Tibial nerve (tissue), 4 donors: ENCODE measurements around the gene POU2F2. TPM values are rescaled to one million over a fixed set of nuclear protein-coding genes. Genes with fewer than 3 reads are reported as not detected.

Source experiments
- DNase-seq, 2 donors: peaks; one replicate each; pipeline ENCODE4 v3.0.0-alpha.2; 2019; ENCODE audit warnings: low spot score in 2 of 2
- H3K27ac ChIP-seq, 4 donors: fragments of 200-600 bp; sonication (generic) in 3 of 4; one replicate each; pipeline ENCODE4 v1.5.1; 2017 to 2019; ENCODE audit warnings: mild to moderate bottlenecking in 1 of 4
- H3K27me3 ChIP-seq, 2 donors: fragments of 200-600 bp; sonication (generic) in 1 of 2; one replicate each; pipeline versions ENCODE4 v1.5.1 to v1.6.0; 2017 to 2019
- H3K36me3 ChIP-seq, 3 donors: fragments of 200-600 bp; sonication (generic); one replicate each; pipeline ENCODE4 v1.5.1; 2018 to 2019
- H3K4me1 ChIP-seq, 4 donors: fragments of 200-600 bp; sonication (generic) in 3 of 4; one replicate each; pipeline ENCODE4 v1.5.1; 2017 to 2019
- H3K4me3 ChIP-seq, 4 donors: fragments of 200-600 bp; sonication (generic) in 3 of 4; one replicate each; pipeline ENCODE4 v1.5.1; 2017 to 2019; ENCODE audit warnings: mild to moderate bottlenecking in 1 of 4, moderate library complexity in 1 of 4
- H3K9me3 ChIP-seq, 4 donors: fragments of 200-600 bp; sonication (generic) in 3 of 4; one replicate each; pipeline ENCODE4 v1.5.1; 2017 to 2019
- EP300 ChIP-seq, 2 donors: sonication (generic); formaldehyde crosslinking; IDR thresholded peaks; one replicate each; pipeline ENCODE4 v1.6.1; 2017; ENCODE audit warnings: antibody characterized with exemption in 2 of 2, mild to moderate bottlenecking in 1 of 2
- POLR2A ChIP-seq, 2 donors: fragments of 450-650 bp; IDR thresholded peaks; one replicate each; pipeline ENCODE4 v1.6.1; 2017; ENCODE audit warnings: antibody characterized with exemption in 2 of 2, mild to moderate bottlenecking in 2 of 2, moderate library complexity in 2 of 2
- WGBS, 2 donors: methylation state at CpG; one replicate each; pipeline ENCODE4 v1.1.5; 2018; 5-methylcytosine and 5-hydroxymethylcytosine counted together
- total RNA-seq, 4 donors: library from RNA; depleted of rRNA; stranded (reverse); fragments of >200 nt; gene quantifications; one replicate each; pipeline ENCODE4 v1.1.0, GENCODE V29; 2016
- TF ChIP-seq, protein P1 (sequence below), 5 experiments: fragments of 200-600 bp in 3 of 5; fragments of 450-650 bp in 2 of 5; sonication (generic) in 3 of 5; IDR thresholded peaks; one replicate each; pipeline ENCODE4 v1.5.1; 2016 to 2019; ENCODE audit warnings: antibody characterized with exemption in 5 of 5, mild to moderate bottlenecking in 3 of 5, moderate library complexity in 2 of 5

POU2F2 gene
- total RNA-seq, 4 donors from 2014 or later = 0.21 to 6.0 (median 0.51) TPM

- Histone ChIP-seq H3K9me3 (no peaks in the 10 kb centered on the region), H3K36me3 (peaks cover 7 to 37% (median 18%) of the 10 kb centered on the region in 3 donors), H3K4me3 (peak overlapping the region; percentile 75 to 98 (median 84)), H3K27me3 (no peaks in the 10 kb centered on the region), H3K27ac (peak overlapping the region; percentile 80 to 99 (median 98)), H3K4me1 (peaks cover 0 to 25% (median 11%) of the 10 kb centered on the region in 4 donors)
- 1% methylated on average over 12 to 30 of the region's 33 CpGs for WGBS, 2 donors
- peak; percentile 22 to 33 for DNase-seq
- TF ChIP-seq POLR2A (IDR thresholded peaks at IDR 0.05) = no peak
- TF ChIP-seq, protein P1, sequence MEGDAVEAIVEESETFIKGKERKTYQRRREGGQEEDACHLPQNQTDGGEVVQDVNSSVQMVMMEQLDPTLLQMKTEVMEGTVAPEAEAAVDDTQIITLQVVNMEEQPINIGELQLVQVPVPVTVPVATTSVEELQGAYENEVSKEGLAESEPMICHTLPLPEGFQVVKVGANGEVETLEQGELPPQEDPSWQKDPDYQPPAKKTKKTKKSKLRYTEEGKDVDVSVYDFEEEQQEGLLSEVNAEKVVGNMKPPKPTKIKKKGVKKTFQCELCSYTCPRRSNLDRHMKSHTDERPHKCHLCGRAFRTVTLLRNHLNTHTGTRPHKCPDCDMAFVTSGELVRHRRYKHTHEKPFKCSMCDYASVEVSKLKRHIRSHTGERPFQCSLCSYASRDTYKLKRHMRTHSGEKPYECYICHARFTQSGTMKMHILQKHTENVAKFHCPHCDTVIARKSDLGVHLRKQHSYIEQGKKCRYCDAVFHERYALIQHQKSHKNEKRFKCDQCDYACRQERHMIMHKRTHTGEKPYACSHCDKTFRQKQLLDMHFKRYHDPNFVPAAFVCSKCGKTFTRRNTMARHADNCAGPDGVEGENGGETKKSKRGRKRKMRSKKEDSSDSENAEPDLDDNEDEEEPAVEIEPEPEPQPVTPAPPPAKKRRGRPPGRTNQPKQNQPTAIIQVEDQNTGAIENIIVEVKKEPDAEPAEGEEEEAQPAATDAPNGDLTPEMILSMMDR (IDR thresholded peaks at IDR 0.05) = no peak
- TF ChIP-seq EP300 (IDR thresholded peaks at IDR 0.05) = no peak
Measured at GRCh38 chr19:42076380-42076944, 55.8 kb downstream of the POU2F2 start.

DNA sequence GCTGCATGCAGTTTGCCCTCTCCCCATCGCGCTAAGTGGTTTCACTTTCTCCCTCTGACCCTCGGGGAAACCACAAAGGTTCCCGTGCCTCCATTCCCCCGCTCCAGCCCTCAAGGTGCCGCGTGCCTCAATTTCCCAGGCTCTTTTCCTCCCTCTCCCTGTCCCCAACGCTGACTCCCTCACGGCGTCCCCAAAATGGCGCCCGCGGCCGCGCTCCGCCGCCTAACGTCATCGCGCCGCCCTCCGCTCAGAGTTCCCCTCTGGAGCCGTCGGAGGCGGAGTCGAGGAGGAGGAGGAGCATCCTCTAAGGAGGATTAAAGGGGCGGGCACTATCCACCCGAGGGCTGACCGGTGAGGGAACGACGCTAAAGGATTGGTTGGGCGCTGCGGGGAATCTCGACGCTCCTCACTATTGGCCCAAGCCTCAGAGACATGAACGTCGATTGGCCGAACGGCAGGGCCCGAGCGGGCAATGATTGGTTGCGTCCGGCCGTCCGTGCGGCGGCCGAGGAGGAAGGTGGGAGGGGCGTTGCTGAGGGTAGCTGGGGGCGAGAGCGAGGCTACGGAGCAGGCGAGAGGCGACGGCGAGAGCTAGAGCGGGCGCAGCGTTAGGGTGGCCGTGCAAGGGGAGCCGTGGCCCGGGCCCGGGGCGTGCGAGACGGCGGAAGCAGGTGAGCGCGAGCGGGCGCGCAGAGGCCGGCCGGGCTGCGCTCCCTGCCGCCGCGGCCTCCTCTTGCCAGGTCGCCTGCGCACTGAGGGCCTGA, 56.4 kb downstream of the POU2F2 start, which contains the start of gene ZNF574:
Gene ZNF574 (plus strand): TSS at position 551 of the 764 bp plus-strand sequence. CDS start 2,441 bp downstream, outside the sequence.
- peaks cover 0 to 25% (median 11%) of the 10 kb centered on the region in 4 donors for H3K4me1 ChIP-seq
- H3K27ac ChIP-seq = peak within 1 kb of the TSS; percentile 97 to 99 (median 98)
- no peaks in the 10 kb centered on the region for H3K9me3 ChIP-seq
- peak; percentile 97 for DNase-seq
- TF ChIP-seq EP300 (IDR thresholded peaks at IDR 0.05) (peak; percentile 58 to 99), POLR2A (IDR thresholded peaks at IDR 0.05) (peak; percentile 67 to 92)
- TF ChIP-seq, protein P1 (IDR thresholded peaks at IDR 0.05) = peak in 2 of 5 experiments; percentile 17 to 38
- 0% methylated on average over 64 to 67 of the region's 80 CpGs for WGBS, 2 donors
- peak within 1 kb of the TSS; percentile 75 to 98 (median 84) for H3K4me3 ChIP-seq
- no peaks in the 10 kb centered on the region for H3K27me3 ChIP-seq
- H3K36me3 ChIP-seq = peaks cover 7 to 30% (median 15%) of the 10 kb centered on the region in 3 donors

GRCh38 chr19:42075364-42075615, 57.0 kb downstream of the POU2F2 start:
- 4 to 5% methylated on average over 3 of the region's 3 CpGs for WGBS, 2 donors

DNA sequence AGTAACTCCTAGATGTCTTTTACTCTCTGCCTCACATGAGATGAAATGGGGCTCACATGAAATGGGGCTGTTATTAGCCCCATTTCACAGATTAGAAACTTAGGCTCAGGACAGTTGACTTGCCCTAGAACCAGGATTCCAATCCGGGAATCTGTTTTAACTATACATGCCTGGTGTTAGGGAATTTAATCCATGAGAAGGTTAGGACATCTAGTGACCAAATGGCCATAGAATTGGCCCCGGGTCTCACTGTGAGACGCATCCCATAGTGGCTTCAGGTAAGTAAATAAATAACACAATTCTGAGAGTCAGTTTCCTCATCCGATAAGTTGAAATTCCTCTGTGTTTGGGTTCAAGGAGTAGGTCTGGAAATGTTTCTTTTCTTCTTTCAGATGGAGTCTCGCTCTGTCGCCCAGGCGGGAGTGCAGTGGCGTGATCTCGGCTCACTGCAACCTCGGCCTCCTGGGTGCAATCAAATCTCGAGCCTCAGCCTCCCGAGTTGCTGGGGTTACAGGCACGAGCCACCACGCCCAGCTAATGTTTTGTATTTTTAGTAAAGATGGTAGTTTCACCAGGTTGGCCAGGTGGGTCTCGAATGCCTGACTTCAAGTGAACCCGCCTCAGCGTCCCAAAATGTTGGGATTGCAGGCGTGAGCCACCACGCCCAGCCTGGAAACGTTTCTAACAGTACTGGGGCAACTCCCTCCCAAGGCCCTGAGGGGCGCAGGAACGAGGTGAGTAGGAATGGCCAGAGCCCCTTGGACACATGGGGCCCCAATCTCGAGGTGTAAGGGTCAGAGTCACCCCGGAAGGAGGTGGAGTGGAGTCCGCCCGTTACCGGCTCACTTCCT, 57.5 kb downstream of the POU2F2 start:
- no peaks in the 10 kb centered on the region for H3K9me3 ChIP-seq
- H3K27ac ChIP-seq = peak overlapping the region; percentile 97 to 99 (median 98)
- H3K4me1 ChIP-seq = peaks cover 0 to 35% (median 11%) of the 10 kb centered on the region in 4 donors
- WGBS, 2 donors = 60 to 62% methylated on average over 26 to 27 of the region's 27 CpGs
- TF ChIP-seq, protein P1 (IDR thresholded peaks at IDR 0.05) = peak in 1 of 5 experiments; percentile 10
- TF ChIP-seq EP300 (IDR thresholded peaks at IDR 0.05) = no peak
- H3K36me3 ChIP-seq = peaks cover 4 to 19% (median 5%) of the 10 kb centered on the region in 3 donors
- DNase-seq = peak in 1 of 2 donors; percentile 17
- peaks cover 0 to 8% of the 10 kb centered on the region in 2 donors for H3K27me3 ChIP-seq
- peak overlapping the region; percentile 43 to 98 (median 76) for H3K4me3 ChIP-seq

More at GRCh38 chr19:42075364-42075615, 57.0 kb downstream of the POU2F2 start:
- Histone ChIP-seq H3K4me1 (peaks cover 0 to 30% (median 11%) of the 10 kb centered on the region in 4 donors), H3K27me3 (peaks cover 0 to 2% of the 10 kb centered on the region in 2 donors), H3K27ac (peak overlapping the region; percentile 97 to 99 (median 98)), H3K4me3 (peak overlapping the region; percentile 43 to 98 (median 76)), H3K9me3 (no peaks in the 10 kb centered on the region), H3K36me3 (peaks cover 7 to 25% (median 10%) of the 10 kb centered on the region in 3 donors)
- TF ChIP-seq POLR2A (IDR thresholded peaks at IDR 0.05) = no peak
- TF ChIP-seq, protein P1 (IDR thresholded peaks at IDR 0.05) = no peak
- no peak for TF ChIP-seq EP300 (IDR thresholded peaks at IDR 0.05)
- DNase-seq = peak in 1 of 2 donors; percentile 17
